Panc1 (cell line): ENCODE data around the gene UBAC2. TPM values are rescaled to one million over a fixed set of nuclear protein-coding genes. Genes with fewer than 3 reads are reported as not detected.

Experiments
- ATAC-seq: fragments of 200-7000 bp; cut with Tn5 transposase; 2 replicates; pipeline ENCODE4 v1.9.1; 2020; ENCODE audit warnings: mild to moderate bottlenecking, moderate library complexity
- BruUV-seq: library from RNA; stranded (reverse); fragments of 400-500 nt; replicated peaks from 2 replicates; lab custom pipeline; 2021; lab: Mats Ljungman, UMichigan
- CTCF ChIA-PET: fragments of 300-600 bp; sonication (Branson Sonifier 250); formaldehyde crosslinking; loops from one replicate; lab custom pipeline; 2022; ENCODE audit warnings: antibody characterized with exemption; lab: Charles Lee
- POLR2A ChIA-PET: fragments of 300-600 bp; sonication (Branson Sonifier 250); formaldehyde crosslinking; loops from one replicate; lab custom pipeline; 2022; ENCODE audit warnings: antibody characterized with exemption; lab: Charles Lee
- DNase-seq: peaks from one replicate; pipeline ENCODE4 v3.0.0-alpha.2; 2010; ENCODE audit warnings: low read depth, low spot score
- H3K27ac ChIP-seq: 2 replicates; pipeline ENCODE4 v1.5.1; 2011; ENCODE audit warnings: mild to moderate bottlenecking, low read length, inconsistent platforms
- H3K27me3 ChIP-seq: fragments of 200-500 bp; sonication (Bioruptor generic); 2 replicates; pipeline ENCODE4 v1.6.0; 2014; ENCODE audit warnings: low read length, inconsistent platforms; ENCODE audit not compliant: control insufficient read depth, insufficient read depth
- H3K36me3 ChIP-seq: fragments of 200-500 bp; sonication (Bioruptor generic); 2 replicates; pipeline ENCODE4 v1.5.1; 2014; ENCODE audit warnings: inconsistent platforms, mild to moderate bottlenecking, low read length, moderate library complexity; ENCODE audit not compliant: control insufficient read depth, insufficient read depth
- H3K4me1 ChIP-seq: 2 replicates; pipeline ENCODE4 v1.5.1; 2011; ENCODE audit warnings: inconsistent platforms, mild to moderate bottlenecking, low read length, moderate library complexity; ENCODE audit not compliant: control insufficient read depth, insufficient read depth
- H3K4me3 ChIP-seq, 2 experiments: 2 replicates each; pipeline ENCODE4 v1.5.1; 2011 to 2012; ENCODE audit warnings: low read depth in 2 of 2, low read length in 2 of 2, mild to moderate bottlenecking in 2 of 2, inconsistent platforms in 1 of 2, moderate library complexity in 1 of 2
- H3K9me3 ChIP-seq: fragments of 200-500 bp; sonication (Bioruptor generic); 2 replicates; pipeline ENCODE4 v1.5.1; 2014; ENCODE audit warnings: low read depth, mild to moderate bottlenecking, inconsistent platforms, low read length, moderate library complexity; ENCODE audit not compliant: control insufficient read depth, insufficient read depth
- POLR2AphosphoS5 ChIP-seq: IDR thresholded peaks from 2 replicates; pipeline ENCODE4 v1.6.1; 2012; ENCODE audit warnings: mild to moderate bottlenecking, low read depth, low read length, moderate library complexity
- SIN3A ChIP-seq: IDR thresholded peaks from 2 replicates; pipeline ENCODE4 v1.6.1; 2012; ENCODE audit warnings: low read depth, mild to moderate bottlenecking, low read length, moderate library complexity, borderline replicate concordance; ENCODE audit not compliant: insufficient read depth
- TCF7L2 ChIP-seq: IDR thresholded peaks from 2 replicates; pipeline ENCODE4 v1.6.1; 2011; ENCODE audit warnings: mild to moderate bottlenecking, low read depth, low read length, inconsistent platforms
- in situ Hi-C: cut with HindIII; loops from 2 replicates; pipeline ENCODE4 v1.10.0; 2016; ENCODE audit warnings: low sequenced_read_pairs, low pct_unique_long_range_greater_than_20kb
- intact Hi-C: fragments of 100-400 bp; cut with micrococcal nuclease; formaldehyde crosslinking; loops from one replicate; pipeline ENCODE4 v1.10.0; 2022; ENCODE audit not compliant: unreplicated experiment
- total RNA-seq: library from RNA; stranded (reverse); gene quantifications from one replicate; pipeline ENCODE4 v1.2.1, GENCODE V29; 2021; ENCODE audit not compliant: unreplicated experiment
- TF ChIP-seq, protein P1 (sequence below), 2 experiments: IDR thresholded peaks; 2 replicates each; pipeline ENCODE4 v1.6.1; 2011 to 2012; ENCODE audit warnings: low read depth in 2 of 2, control low read depth in 1 of 2, low read length in 1 of 2, mild to moderate bottlenecking in 1 of 2, moderate library complexity in 1 of 2; ENCODE audit not compliant: insufficient read depth in 1 of 2
- TF ChIP-seq, protein P2 (sequence below): fragments of 450-650 bp; IDR thresholded peaks from 2 replicates; pipeline ENCODE4 v1.5.1; 2017; ENCODE audit warnings: mild to moderate bottlenecking

The UBAC2 gene
- total RNA-seq, 1 experiment from 2014 or later: 40.8 TPM

DNA sequence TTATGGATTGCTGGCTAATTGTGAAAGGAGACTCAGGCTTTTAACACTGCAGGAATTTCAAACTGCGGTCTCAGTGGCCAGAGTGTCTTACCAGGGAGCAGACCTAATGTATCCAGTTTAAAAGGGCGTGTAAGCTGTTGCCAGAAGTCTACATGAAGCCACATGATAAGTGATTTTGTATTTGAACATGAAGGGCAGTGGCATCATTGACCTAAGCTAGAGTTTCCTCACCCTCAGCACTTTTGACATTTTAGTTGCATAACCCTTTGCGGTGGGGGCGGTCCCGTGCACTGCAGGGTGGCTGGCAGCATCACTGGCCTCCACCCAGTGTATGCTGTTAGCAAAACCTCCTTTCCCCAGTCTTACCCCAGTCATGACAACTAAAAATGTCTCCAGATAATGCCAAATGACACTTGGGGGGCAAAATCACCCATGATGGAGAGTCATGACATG, 81.2 kb downstream of the UBAC2 start:
- Histone ChIP-seq H3K36me3 (no peaks in the 10 kb centered on the region), H3K4me1 (no peaks in the 10 kb centered on the region), H3K27me3 (no peaks in the 10 kb centered on the region), H3K27ac (no peak overlapping the region), H3K9me3 (no peaks in the 10 kb centered on the region), H3K4me3 (no peak overlapping the region)
- DNase-seq (no peak), ATAC-seq (no peak)
- TF ChIP-seq TCF7L2: no peak
- TF ChIP-seq, protein P1, sequence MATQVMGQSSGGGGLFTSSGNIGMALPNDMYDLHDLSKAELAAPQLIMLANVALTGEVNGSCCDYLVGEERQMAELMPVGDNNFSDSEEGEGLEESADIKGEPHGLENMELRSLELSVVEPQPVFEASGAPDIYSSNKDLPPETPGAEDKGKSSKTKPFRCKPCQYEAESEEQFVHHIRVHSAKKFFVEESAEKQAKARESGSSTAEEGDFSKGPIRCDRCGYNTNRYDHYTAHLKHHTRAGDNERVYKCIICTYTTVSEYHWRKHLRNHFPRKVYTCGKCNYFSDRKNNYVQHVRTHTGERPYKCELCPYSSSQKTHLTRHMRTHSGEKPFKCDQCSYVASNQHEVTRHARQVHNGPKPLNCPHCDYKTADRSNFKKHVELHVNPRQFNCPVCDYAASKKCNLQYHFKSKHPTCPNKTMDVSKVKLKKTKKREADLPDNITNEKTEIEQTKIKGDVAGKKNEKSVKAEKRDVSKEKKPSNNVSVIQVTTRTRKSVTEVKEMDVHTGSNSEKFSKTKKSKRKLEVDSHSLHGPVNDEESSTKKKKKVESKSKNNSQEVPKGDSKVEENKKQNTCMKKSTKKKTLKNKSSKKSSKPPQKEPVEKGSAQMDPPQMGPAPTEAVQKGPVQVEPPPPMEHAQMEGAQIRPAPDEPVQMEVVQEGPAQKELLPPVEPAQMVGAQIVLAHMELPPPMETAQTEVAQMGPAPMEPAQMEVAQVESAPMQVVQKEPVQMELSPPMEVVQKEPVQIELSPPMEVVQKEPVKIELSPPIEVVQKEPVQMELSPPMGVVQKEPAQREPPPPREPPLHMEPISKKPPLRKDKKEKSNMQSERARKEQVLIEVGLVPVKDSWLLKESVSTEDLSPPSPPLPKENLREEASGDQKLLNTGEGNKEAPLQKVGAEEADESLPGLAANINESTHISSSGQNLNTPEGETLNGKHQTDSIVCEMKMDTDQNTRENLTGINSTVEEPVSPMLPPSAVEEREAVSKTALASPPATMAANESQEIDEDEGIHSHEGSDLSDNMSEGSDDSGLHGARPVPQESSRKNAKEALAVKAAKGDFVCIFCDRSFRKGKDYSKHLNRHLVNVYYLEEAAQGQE (IDR thresholded peaks at IDR 0.05; ENCODE audit: insufficient read depth in 1 of 2, low read depth in 2 of 2, low read length in 1 of 2): no peak
- no peak for TF ChIP-seq SIN3A
- TF ChIP-seq POLR2AphosphoS5: no peak
- TF ChIP-seq, protein P2, sequence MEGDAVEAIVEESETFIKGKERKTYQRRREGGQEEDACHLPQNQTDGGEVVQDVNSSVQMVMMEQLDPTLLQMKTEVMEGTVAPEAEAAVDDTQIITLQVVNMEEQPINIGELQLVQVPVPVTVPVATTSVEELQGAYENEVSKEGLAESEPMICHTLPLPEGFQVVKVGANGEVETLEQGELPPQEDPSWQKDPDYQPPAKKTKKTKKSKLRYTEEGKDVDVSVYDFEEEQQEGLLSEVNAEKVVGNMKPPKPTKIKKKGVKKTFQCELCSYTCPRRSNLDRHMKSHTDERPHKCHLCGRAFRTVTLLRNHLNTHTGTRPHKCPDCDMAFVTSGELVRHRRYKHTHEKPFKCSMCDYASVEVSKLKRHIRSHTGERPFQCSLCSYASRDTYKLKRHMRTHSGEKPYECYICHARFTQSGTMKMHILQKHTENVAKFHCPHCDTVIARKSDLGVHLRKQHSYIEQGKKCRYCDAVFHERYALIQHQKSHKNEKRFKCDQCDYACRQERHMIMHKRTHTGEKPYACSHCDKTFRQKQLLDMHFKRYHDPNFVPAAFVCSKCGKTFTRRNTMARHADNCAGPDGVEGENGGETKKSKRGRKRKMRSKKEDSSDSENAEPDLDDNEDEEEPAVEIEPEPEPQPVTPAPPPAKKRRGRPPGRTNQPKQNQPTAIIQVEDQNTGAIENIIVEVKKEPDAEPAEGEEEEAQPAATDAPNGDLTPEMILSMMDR: no peak
- intact Hi-C loops: no loop called here
- ChIA-PET CTCF (no interaction called here), POLR2A (no interaction called here)
- in situ Hi-C loops: no loop called here
- BruUV-seq: no TSS peak

DNA sequence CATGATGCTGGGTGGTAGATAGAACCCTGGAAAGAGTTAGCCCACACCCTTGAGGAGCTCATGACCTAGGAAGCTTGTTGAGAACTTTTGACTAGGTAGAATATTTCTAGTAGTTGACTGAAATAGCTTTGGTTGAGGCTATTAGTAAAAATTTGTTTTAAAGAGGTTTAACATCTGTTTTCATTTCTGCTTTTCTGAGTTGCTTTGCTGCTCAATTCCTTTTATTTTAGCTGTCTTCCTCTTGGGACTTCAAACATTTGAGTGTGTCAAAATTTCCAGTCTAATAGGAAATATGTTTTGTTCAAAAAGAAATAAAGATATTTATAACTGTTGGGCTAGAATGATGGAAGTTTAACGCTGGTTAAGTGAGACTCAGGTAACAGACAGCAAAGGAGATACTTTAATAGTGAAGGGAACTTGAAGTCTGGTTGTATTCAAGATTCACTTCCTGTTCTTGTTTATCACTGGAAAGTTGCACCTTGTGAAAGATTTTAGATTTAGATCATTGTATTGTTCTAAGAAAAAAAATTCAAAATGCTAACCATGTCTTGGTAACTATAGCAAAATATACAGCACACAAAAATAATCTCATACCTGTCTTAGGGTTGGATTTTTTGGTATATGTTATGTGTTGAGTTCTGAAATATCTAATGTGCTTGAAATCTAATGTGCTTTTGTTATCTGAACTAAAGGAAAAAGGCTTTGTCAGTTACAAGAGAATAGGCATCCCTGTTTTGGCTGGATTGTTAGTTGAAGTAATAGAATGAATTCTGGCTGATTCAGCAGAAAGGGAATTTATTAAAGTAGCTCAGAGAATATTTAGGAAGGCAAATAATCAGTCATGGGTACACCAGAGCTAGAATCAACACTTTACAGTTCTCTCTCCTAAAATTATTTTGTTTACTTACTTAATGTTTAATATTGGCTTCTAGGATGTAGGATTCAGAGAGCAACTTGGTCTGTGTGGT, 81.9 kb downstream of the UBAC2 start:
- Histone ChIP-seq H3K4me3 (no peak overlapping the region), H3K27me3 (no peaks in the 10 kb centered on the region), H3K9me3 (no peaks in the 10 kb centered on the region), H3K27ac (no peak overlapping the region), H3K36me3 (no peaks in the 10 kb centered on the region), H3K4me1 (no peaks in the 10 kb centered on the region)
- POLR2A ChIA-PET: no interaction called here
- DNase-seq: no peak
- no TSS peak for BruUV-seq
- no peak for ATAC-seq
- in situ Hi-C loops: no loop called here
- intact Hi-C loops: no loop called here
- CTCF ChIA-PET: no interaction called here
- no peak for TF ChIP-seq TCF7L2
- TF ChIP-seq, protein P1 (IDR thresholded peaks at IDR 0.05; ENCODE audit: insufficient read depth in 1 of 2, low read depth in 2 of 2, low read length in 1 of 2): no peak
- no peak for TF ChIP-seq POLR2AphosphoS5
- TF ChIP-seq SIN3A: no peak
- TF ChIP-seq, protein P2: no peak
